Peyer's patch (tissue), 4 donors: Measurements from ENCODE around the gene PLXNA2.

ENCODE experiments used
- POLR2A ChIP-seq, 2 donors: fragments of 450-650 bp; IDR thresholded peaks; one replicate each; pipeline ENCODE4 v1.5.1; 2017; ENCODE audit warnings: antibody characterized with exemption in 2 of 2, mild to moderate bottlenecking in 2 of 2, moderate library complexity in 2 of 2
- TF ChIP-seq, protein P1 (sequence below), 6 experiments: fragments of 450-650 bp in 4 of 6; fragments of 200-600 bp in 2 of 6; sonication (generic) in 1 of 6; IDR thresholded peaks; one replicate each; pipeline ENCODE4 v1.5.1; 2017 to 2019; ENCODE audit warnings: antibody characterized with exemption in 6 of 6, mild to moderate bottlenecking in 3 of 6, moderate library complexity in 1 of 6

DNA sequence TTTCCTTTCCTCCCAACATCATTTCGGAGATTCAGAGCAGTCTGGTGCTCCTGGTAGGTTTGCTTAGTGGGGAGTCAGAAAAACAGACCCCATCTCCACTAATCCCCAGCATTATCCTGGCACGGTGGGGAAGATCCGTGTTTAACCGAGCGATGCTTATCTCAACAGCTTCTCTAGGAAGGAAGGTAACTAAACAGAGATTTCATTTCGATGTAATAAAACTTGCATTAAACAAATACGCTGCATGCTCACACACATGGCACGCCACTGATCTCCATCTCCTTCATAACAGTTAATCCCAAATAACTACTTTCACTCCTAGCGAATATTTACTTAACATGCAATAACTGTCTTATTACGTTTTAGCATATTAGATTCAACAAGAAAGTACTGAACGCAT, 188.6 kb downstream of the PLXNA2 start:
- TF ChIP-seq POLR2A (IDR thresholded peaks at IDR 0.05) = no peak
- TF ChIP-seq, protein P1, sequence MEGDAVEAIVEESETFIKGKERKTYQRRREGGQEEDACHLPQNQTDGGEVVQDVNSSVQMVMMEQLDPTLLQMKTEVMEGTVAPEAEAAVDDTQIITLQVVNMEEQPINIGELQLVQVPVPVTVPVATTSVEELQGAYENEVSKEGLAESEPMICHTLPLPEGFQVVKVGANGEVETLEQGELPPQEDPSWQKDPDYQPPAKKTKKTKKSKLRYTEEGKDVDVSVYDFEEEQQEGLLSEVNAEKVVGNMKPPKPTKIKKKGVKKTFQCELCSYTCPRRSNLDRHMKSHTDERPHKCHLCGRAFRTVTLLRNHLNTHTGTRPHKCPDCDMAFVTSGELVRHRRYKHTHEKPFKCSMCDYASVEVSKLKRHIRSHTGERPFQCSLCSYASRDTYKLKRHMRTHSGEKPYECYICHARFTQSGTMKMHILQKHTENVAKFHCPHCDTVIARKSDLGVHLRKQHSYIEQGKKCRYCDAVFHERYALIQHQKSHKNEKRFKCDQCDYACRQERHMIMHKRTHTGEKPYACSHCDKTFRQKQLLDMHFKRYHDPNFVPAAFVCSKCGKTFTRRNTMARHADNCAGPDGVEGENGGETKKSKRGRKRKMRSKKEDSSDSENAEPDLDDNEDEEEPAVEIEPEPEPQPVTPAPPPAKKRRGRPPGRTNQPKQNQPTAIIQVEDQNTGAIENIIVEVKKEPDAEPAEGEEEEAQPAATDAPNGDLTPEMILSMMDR (IDR thresholded peaks at IDR 0.05) = no peak
